NCI-H1105 (cell line): ENCODE measurements around the gene RAPGEF1.
"Not testable (repeated sequence)": the region's sequence is repeated elsewhere in the genome, so short reads cannot be mapped to it uniquely, and the experiment has no call there.

Experiments
- DNase-seq: peaks from one replicate; lab custom pipeline; 2025; lab: John Stamatoyannopoulos, UW

RAPGEF1 gene

GRCh38 chr9:131668439-131669268, 71.2 kb downstream of the RAPGEF1 start:
- peak; percentile 29 for DNase-seq

GRCh38 chr9:131668057-131668438, 71.8 kb downstream of the RAPGEF1 start:
- no peak for DNase-seq

- no peak for DNase-seq
These were observed 72.3 kb downstream of the RAPGEF1 start for GRCh38 chr9:131667576-131667975.

GRCh38 chr9:131666774-131667173, 73.1 kb downstream of the RAPGEF1 start:
- no peak for DNase-seq

- DNase-seq = no peak
These were observed 73.8 kb downstream of the RAPGEF1 start for GRCh38 chr9:131666029-131666428.

- DNase-seq = no peak
These were observed 76.6 kb downstream of the RAPGEF1 start for GRCh38 chr9:131663288-131663687.

- DNase-seq = not testable (repeated sequence)
These were observed 77.6 kb downstream of the RAPGEF1 start for GRCh38 chr9:131662289-131662621.

- no peak for DNase-seq
These were observed 78.1 kb downstream of the RAPGEF1 start for GRCh38 chr9:131661568-131662288.

- DNase-seq = no peak
These were observed 79.1 kb downstream of the RAPGEF1 start for GRCh38 chr9:131660466-131661405.

GRCh38 chr9:131658377-131659129, 81.3 kb downstream of the RAPGEF1 start:
- DNase-seq = no peak

GRCh38 chr9:131657940-131658339, 81.9 kb downstream of the RAPGEF1 start:
- no peak for DNase-seq

- DNase-seq = no peak
These were observed 82.4 kb downstream of the RAPGEF1 start for GRCh38 chr9:131657456-131657855.

- DNase-seq = no peak
These were observed 82.9 kb downstream of the RAPGEF1 start for GRCh38 chr9:131657037-131657377.

- DNase-seq = no peak
These were observed 83.4 kb downstream of the RAPGEF1 start for GRCh38 chr9:131656356-131657036.

- DNase-seq = not testable (repeated sequence)
These were observed 85.5 kb downstream of the RAPGEF1 start for GRCh38 chr9:131654369-131654768.

- DNase-seq = no peak
These were observed 88.3 kb downstream of the RAPGEF1 start for GRCh38 chr9:131651599-131651998.

GRCh38 chr9:131651160-131651559, 88.7 kb downstream of the RAPGEF1 start:
- DNase-seq = no peak

- DNase-seq = no peak
These were observed 89.6 kb downstream of the RAPGEF1 start for GRCh38 chr9:131650254-131650653.

- no peak for DNase-seq
These were observed 90.2 kb downstream of the RAPGEF1 start for GRCh38 chr9:131649646-131650045.

- DNase-seq = no peak
These were observed 94.6 kb downstream of the RAPGEF1 start for GRCh38 chr9:131645078-131645776.
